ENCODE results near the gene KRTAP22-1. TPM values are rescaled to one million over a fixed set of nuclear protein-coding genes. Genes with fewer than 3 reads are reported as not detected.
A peak's percentile ranks its signal among the peaks of the same experiment; 100 is the strongest.

Gene KRTAP22-1
- total and polyA plus RNA-seq, 2 of the 4 experiments (the other 2 are of a cell fraction): not detected

- Histone ChIP-seq H3K4ac (ENCODE audit: low read depth, low read length) (no peak overlapping the region), H4K8ac (ENCODE audit: low read depth in 2 of 2, low read length in 2 of 2) (no peak overlapping the region), H3K4me3 (ENCODE audit: insufficient read depth, low read depth, low read length) (no peak overlapping the region), H3K23ac (ENCODE audit: low read depth, low read length) (no peak overlapping the region), H3K9me1 (ENCODE audit: insufficient read depth, low read length) (no peaks in the 10 kb centered on the region), H3K9me3 (ENCODE audit: control insufficient read depth, insufficient read depth, low read length) (peaks cover 9% of the 10 kb centered on the region), H3K56ac (ENCODE audit: extremely low read depth, insufficient read depth, low read length) (no peak overlapping the region), H2BK5ac (ENCODE audit: low read depth, low read length, poor library complexity, severe bottlenecking) (no peak overlapping the region), H3K79me1 (ENCODE audit: low read depth in 1 of 2, low read length in 2 of 2) (no peaks in the 10 kb centered on the region), H3K27me3 (ENCODE audit: control insufficient read depth, insufficient read depth, low read length) (no peaks in the 10 kb centered on the region), H3K27ac (ENCODE audit: insufficient read depth, low read length) (no peak overlapping the region), H3K18ac (ENCODE audit: low read depth, low read length) (no peak overlapping the region), H2AK5ac (ENCODE audit: low read depth, low read length) (no peak overlapping the region), H4K20me1 (ENCODE audit: insufficient read depth, low read length) (no peaks in the 10 kb centered on the region), H2BK20ac (ENCODE audit: low read depth, low read length) (no peak overlapping the region), H3K9ac (ENCODE audit: low read depth, low read length) (no peak overlapping the region), H4K5ac (ENCODE audit: low read depth, low read length) (no peak overlapping the region), H2BK15ac (ENCODE audit: low read depth, low read length) (no peak overlapping the region), H4K91ac (ENCODE audit: insufficient read depth, low read depth, low read length) (no peak overlapping the region), H3K36me3 (ENCODE audit: control insufficient read depth, insufficient read depth, low read length) (no peaks in the 10 kb centered on the region), H2BK120ac (ENCODE audit: low read depth, low read length) (no peak overlapping the region), H2AK9ac (replicated peaks; ENCODE audit: low read depth, low read length, poor library complexity) (no peak overlapping the region), H3K4me2 (ENCODE audit: low read depth, low read length) (no peak overlapping the region), H2AFZ (replicated peaks; ENCODE audit: low read length, poor library complexity) (no peak overlapping the region), H3K14ac (replicated peaks; ENCODE audit: low read depth, low read length) (no peak overlapping the region), H3K4me1 (ENCODE audit: control insufficient read depth, insufficient read depth, low read length) (no peaks in the 10 kb centered on the region)
- ATAC-seq (ENCODE audit: low read depth): no peak
- BruUV-seq (replicated peaks): no TSS peak
- WGBS, 2 experiments (ENCODE audit: extremely low coverage in 2 of 2, insufficient read length in 1 of 2): no CpG with 5 or more reads among the region's 3 CpGs
- no peak for DNase-seq
- in situ Hi-C loops (cut with MboI; ENCODE audit: low sequenced_read_pairs): no loop called here
- TF ChIP-seq MAZ (IDR thresholded peaks at IDR 0.05; ENCODE audit: borderline replicate concordance, low read depth, low read length): no peak
- TF ChIP-seq SMC3 (IDR thresholded peaks at IDR 0.05; ENCODE audit: low read depth, low read length): no peak
- TF ChIP-seq CHD1 (IDR thresholded peaks at IDR 0.05; ENCODE audit: low read depth, low read length): no peak
- no peak for TF ChIP-seq RFX5 (IDR thresholded peaks at IDR 0.05; ENCODE audit: low read depth, low read length)
- TF ChIP-seq CEBPB (IDR thresholded peaks at IDR 0.05; ENCODE audit: low read depth, low read length): peak; percentile 71
- TF ChIP-seq USF2 (IDR thresholded peaks at IDR 0.05; ENCODE audit: low read depth, low read length): no peak
- ChIA-PET POLR2A (ENCODE audit: unreplicated experiment) (no interaction called here), CTCF (no interaction called here)
- intact Hi-C loops (cut with micrococcal nuclease): no loop called here
- dilution Hi-C loops (cut with HindIII; ENCODE audit: low sequenced_read_pairs, unreplicated experiment): no loop called here
Observed at GRCh38 chr21:30638686-30639085, 37.8 kb downstream of the KRTAP22-1 start.

Data from IMR-90 (cell line).